DOHH2 (cell line): ENCODE measurements around the gene SLC9A7.

Experiments used
- H3F3A ChIP-seq: fragments of 200-600 bp; sonication (generic), shearing (Covaris generic); 2 replicates; pipeline ENCODE4 v1.6.0; 2016; ENCODE audit warnings: antibody characterized with exemption, mild to moderate bottlenecking; ENCODE audit not compliant: control insufficient read depth, insufficient read depth
- H3K27ac ChIP-seq: fragments of 200-600 bp; sonication (generic); 2 replicates; pipeline ENCODE4 v1.5.1; 2014; ENCODE audit warnings: low read depth, mild to moderate bottlenecking, low read length, moderate library complexity
- H3K27me3 ChIP-seq: fragments of 200-600 bp; sonication (generic); 2 replicates; pipeline ENCODE4 v1.6.1; 2014; ENCODE audit warnings: mild to moderate bottlenecking, low read length, mixed read lengths; ENCODE audit not compliant: control insufficient read depth
- H3K36me3 ChIP-seq: fragments of 200-600 bp; sonication (generic); 2 replicates; pipeline ENCODE4 v1.6.1; 2014; ENCODE audit warnings: mild to moderate bottlenecking, low read length, moderate library complexity, mixed read lengths; ENCODE audit not compliant: control insufficient read depth
- H3K4me1 ChIP-seq: fragments of 200-600 bp; sonication (generic); 2 replicates; pipeline ENCODE4 v1.6.1; 2014; ENCODE audit warnings: mild to moderate bottlenecking, low read length, mixed read lengths; ENCODE audit not compliant: control insufficient read depth
- H3K4me2 ChIP-seq: fragments of 200-600 bp; sonication (generic); 2 replicates; pipeline ENCODE4 v1.6.0; 2014; ENCODE audit warnings: mild to moderate bottlenecking, low read length, moderate library complexity
- H3K4me3 ChIP-seq: fragments of 200-600 bp; sonication (generic); 2 replicates; pipeline ENCODE4 v1.5.1; 2014; ENCODE audit warnings: mild to moderate bottlenecking, low read length, mixed read lengths
- H3K79me2 ChIP-seq: fragments of 200-600 bp; sonication (generic); 2 replicates; pipeline ENCODE4 v1.6.1; 2014; ENCODE audit warnings: mild to moderate bottlenecking, low read length, mixed read lengths; ENCODE audit not compliant: control insufficient read depth
- H3K9me2 ChIP-seq: fragments of 200-600 bp; sonication (generic); replicated peaks from 2 replicates; pipeline ENCODE4 v1.6.1; 2014; ENCODE audit warnings: mild to moderate bottlenecking, low read length, mixed read lengths; ENCODE audit not compliant: control insufficient read depth
- H3K9me3 ChIP-seq: fragments of 200-600 bp; sonication (generic); 2 replicates; pipeline ENCODE4 v1.6.1; 2014; ENCODE audit warnings: antibody characterized with exemption, low read length, mixed read lengths; ENCODE audit not compliant: control insufficient read depth, insufficient read depth
- H4K20me1 ChIP-seq: fragments of 200-600 bp; sonication (generic); 2 replicates; pipeline ENCODE4 v1.6.0; 2014; ENCODE audit warnings: low read depth, mild to moderate bottlenecking, antibody characterized with exemption, low read length, moderate library complexity; ENCODE audit not compliant: control insufficient read depth, insufficient read depth
- CTCF ChIP-seq: fragments of 200-600 bp; sonication (generic); IDR thresholded peaks from one replicate; pipeline ENCODE4 v1.5.1; 2014; ENCODE audit warnings: antibody characterized with exemption, mild to moderate bottlenecking, low read depth, low read length; ENCODE audit not compliant: poor library complexity, severe bottlenecking
- EZH2phosphoT487 ChIP-seq: fragments of 200-600 bp; sonication (generic); IDR thresholded peaks from 2 replicates; pipeline ENCODE4 v1.6.1; 2017; ENCODE audit warnings: borderline replicate concordance, mild to moderate bottlenecking, antibody characterized with exemption, low read length, moderate library complexity, mixed read lengths

The SLC9A7 gene

GRCh38 chrX:46575586-46575985, 183.3 kb downstream of the SLC9A7 start:
- Histone ChIP-seq H3K36me3 (no peaks in the 10 kb centered on the region), H3K27me3 (peaks cover 34% of the 10 kb centered on the region), H4K20me1 (no peaks in the 10 kb centered on the region), H3K4me2 (peak overlapping the region; percentile 75), H3F3A (peaks cover 7% of the 10 kb centered on the region; the same call in 1 of the 2 replicates), H3K79me2 (no peaks in the 10 kb centered on the region), H3K27ac (no peak overlapping the region), H3K4me3 (peak overlapping the region; percentile 34), H3K9me2 (no peaks in the 10 kb centered on the region), H3K4me1 (peaks cover 50% of the 10 kb centered on the region), H3K9me3 (no peaks in the 10 kb centered on the region)
- no peak for TF ChIP-seq EZH2phosphoT487
- TF ChIP-seq CTCF: no peak

- TF ChIP-seq CTCF (no peak), EZH2phosphoT487 (no peak)
Observed at GRCh38 chrX:46574774-46575381, 184.0 kb downstream of the SLC9A7 start.

GRCh38 chrX:46573892-46574773, 184.8 kb downstream of the SLC9A7 start:
- H3F3A ChIP-seq: peaks cover 7% of the 10 kb centered on the region; the same call in 1 of the 2 replicates
- no peak overlapping the region for H3K27ac ChIP-seq
- no peaks in the 10 kb centered on the region for H4K20me1 ChIP-seq
- H3K9me2 ChIP-seq: no peaks in the 10 kb centered on the region
- H3K27me3 ChIP-seq: peaks cover 34% of the 10 kb centered on the region
- H3K36me3 ChIP-seq: no peaks in the 10 kb centered on the region
- no peaks in the 10 kb centered on the region for H3K79me2 ChIP-seq
- peaks cover 50% of the 10 kb centered on the region for H3K4me1 ChIP-seq
- peak overlapping the region; percentile 69 for H3K4me3 ChIP-seq
- no peak for TF ChIP-seq EZH2phosphoT487
- TF ChIP-seq CTCF: no peak
- peak overlapping the region; percentile 75 for H3K4me2 ChIP-seq
- H3K9me3 ChIP-seq: no peaks in the 10 kb centered on the region

More at GRCh38 chrX:46574774-46575381, 184.0 kb downstream of the SLC9A7 start:
- Histone ChIP-seq H3K4me2 (peak overlapping the region; percentile 75), H3K27ac (no peak overlapping the region), H4K20me1 (no peaks in the 10 kb centered on the region), H3K9me3 (no peaks in the 10 kb centered on the region), H3F3A (peaks cover 7% of the 10 kb centered on the region; the same call in 1 of the 2 replicates), H3K27me3 (peaks cover 34% of the 10 kb centered on the region), H3K4me1 (peaks cover 50% of the 10 kb centered on the region), H3K4me3 (peak overlapping the region; percentile 69), H3K79me2 (no peaks in the 10 kb centered on the region), H3K36me3 (no peaks in the 10 kb centered on the region), H3K9me2 (no peaks in the 10 kb centered on the region)
